ENCODE results near the gene FAM124A.

FAM124A gene

GRCh38 chr13:51220706-51221105, 1.5 kb upstream of the FAM124A start:
- DNase-seq (ENCODE audit: low spot score) = no peak

- DNase-seq (ENCODE audit: low spot score) = no peak
These were observed 1.1 kb upstream of the FAM124A start for GRCh38 chr13:51221108-51221507.

DNA sequence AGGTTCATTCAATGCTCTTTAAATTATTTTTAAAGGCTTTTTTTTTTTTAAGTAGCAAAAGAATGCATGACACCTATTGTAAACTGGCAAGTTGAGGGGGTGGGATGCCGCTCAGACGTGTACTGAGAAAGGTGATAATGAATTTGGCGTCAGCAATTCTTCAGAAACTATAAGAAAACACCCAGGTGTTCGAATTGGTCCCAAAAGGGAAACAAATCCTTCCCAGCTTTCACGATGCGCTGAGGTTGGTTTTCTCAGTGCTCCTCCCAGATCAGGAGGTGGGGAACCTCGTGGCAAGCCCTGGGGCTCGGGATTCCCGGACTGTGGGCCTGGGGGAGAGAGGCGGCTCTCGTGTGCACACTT, 543 bp upstream of the FAM124A start:
- DNase-seq (ENCODE audit: low spot score) = no peak

DNA sequence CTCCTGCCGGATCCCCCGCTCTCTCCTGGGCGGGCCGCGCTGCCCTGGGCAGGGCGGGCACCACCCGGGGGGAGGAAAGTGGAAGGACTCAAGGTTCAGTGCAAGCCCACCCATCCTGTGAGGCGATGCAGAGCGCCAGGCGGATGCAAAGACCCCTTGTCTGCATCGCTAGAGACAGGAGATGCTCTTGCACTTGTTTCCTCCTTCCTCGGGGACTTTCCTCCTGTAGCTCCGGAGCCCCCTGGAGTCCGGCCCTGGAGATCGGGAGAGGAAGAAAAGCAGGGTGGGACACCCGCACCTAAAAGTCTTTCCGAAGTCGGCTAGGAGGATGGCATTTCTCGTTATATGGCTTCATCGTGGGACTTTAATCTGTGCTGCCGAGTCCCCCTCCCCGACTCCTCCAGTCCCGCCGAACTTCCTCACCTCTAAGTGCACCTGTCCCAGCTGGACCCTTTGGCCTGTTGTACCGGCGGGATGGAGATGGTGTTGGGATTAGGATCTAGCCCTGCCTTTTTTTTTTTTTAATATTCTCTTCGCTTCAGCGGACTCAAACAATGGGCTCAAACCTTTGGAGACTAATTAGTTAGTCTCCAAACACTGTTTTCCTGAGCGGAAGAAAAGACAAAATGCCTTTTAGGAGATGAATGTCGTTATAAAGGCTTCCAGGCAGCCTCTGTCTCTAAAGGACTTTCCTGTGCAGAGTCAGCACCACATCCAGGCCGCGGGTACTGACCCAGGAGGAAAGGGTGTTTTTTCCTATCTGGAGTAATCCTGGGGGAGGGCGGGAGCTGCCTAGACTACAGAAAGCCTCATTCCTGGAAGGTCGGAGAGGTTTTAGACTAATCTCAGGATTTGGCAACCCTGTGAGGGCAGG, 725 bp downstream of the FAM124A start:
- DNase-seq (ENCODE audit: low spot score) = no peak

DNA sequence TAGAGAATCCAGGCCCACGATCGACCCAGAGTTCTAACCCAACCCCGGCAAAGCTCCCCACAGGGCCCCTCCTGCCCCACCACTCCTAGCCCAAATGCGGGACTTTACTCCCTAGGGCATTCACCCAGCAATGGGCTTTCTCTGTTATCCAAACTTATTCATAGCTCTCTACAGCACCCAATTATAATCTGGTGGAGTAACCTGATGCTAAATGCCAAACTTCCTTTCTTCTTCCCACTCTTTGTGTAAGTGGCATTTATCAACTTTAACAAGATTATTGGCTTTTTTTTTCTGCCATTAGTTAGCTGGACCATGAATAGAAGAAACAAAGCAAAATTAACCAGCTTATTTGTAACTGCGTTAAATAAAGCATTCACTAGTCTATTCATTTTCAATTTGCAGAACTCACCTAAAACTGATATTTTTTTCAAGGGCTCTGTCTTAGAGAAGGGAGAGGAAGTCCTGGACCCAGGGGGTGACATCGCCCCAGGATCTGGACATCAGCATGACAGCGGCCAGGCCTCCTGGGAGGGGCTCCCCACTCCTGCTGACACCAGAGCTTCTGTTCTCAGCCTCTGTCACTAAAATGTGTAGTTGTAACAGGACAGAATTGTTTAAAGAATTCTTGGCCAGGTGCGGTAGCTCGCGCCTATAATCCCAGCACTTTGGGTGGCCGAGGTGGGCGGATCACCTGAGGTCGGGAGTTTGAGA, 1.5 kb downstream of the FAM124A start:
- DNase-seq (ENCODE audit: low spot score) = no peak

GRCh38 chr13:51225029-51225428, 2.8 kb downstream of the FAM124A start:
- DNase-seq (ENCODE audit: low spot score) = no peak

- DNase-seq (ENCODE audit: low spot score) = no peak
These were observed 5.2 kb downstream of the FAM124A start for GRCh38 chr13:51227404-51227803.

DNA sequence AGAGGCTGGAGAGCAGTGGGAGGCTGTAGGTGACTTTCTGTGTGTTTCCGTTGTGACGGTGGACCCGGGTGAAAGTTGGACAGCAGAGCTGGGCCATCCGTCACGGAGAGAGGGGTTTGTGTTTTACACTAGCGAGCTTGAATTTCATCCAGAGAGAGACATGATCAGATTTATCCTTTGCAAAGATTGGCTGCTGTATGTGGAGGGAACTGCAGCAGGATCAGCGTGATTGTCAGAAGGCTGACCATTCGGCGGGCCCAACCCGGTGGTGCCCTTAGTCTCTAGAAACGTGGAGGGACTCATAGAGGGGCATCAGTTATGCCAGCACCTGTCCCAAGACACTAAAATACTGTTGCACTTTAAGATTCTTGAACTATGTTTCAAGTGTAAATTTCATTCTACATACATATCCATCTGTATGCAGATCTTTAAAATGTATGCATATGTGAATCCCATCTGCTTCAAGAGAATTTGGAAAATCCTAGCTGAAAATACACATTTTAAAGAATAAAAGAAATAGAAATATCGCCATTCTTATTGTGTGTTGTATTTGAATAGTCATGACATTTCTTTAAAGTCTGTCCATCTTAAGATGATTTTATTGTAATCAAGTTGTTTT, 7.0 kb downstream of the FAM124A start:
- no peak for DNase-seq (ENCODE audit: low spot score)

- no peak for DNase-seq (ENCODE audit: low spot score)
These were observed 7.5 kb downstream of the FAM124A start for GRCh38 chr13:51229731-51230130.

DNA sequence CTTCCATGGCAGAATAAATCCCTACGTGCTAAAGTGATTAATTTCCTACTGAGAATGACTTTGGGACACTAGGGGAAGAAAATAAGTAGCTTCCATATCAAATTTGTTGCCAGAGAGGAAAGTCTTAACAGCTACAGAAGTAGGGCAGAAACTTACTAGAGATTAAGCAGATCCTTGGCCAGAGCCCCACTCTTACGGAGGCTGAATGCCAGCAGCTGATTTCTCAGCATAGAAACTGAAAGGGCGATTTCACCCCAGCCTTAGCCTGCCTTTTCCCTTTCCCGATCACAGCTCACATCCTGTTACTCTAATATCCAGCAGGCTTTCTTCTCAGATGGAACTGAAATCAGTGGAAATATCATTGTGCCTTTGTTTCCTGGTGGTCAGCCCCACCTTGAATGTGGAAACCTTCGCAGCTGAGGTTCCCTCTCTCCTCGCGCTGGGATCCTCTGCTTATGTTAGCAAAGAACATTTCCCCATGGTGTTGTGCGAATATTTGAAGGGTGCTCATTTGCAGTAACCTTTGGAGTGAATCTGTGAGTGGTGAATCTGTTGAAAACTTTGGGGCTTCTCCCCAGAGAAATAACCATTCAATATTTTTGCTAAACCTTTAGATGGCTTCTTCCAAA, 8.4 kb downstream of the FAM124A start:
- DNase-seq (ENCODE audit: low spot score) = no peak

- DNase-seq (ENCODE audit: low spot score) = no peak
These were observed 9.3 kb downstream of the FAM124A start for GRCh38 chr13:51231456-51231855.

GRCh38 chr13:51232328-51232727, 10.1 kb downstream of the FAM124A start:
- DNase-seq (ENCODE audit: low spot score) = no peak

DNA sequence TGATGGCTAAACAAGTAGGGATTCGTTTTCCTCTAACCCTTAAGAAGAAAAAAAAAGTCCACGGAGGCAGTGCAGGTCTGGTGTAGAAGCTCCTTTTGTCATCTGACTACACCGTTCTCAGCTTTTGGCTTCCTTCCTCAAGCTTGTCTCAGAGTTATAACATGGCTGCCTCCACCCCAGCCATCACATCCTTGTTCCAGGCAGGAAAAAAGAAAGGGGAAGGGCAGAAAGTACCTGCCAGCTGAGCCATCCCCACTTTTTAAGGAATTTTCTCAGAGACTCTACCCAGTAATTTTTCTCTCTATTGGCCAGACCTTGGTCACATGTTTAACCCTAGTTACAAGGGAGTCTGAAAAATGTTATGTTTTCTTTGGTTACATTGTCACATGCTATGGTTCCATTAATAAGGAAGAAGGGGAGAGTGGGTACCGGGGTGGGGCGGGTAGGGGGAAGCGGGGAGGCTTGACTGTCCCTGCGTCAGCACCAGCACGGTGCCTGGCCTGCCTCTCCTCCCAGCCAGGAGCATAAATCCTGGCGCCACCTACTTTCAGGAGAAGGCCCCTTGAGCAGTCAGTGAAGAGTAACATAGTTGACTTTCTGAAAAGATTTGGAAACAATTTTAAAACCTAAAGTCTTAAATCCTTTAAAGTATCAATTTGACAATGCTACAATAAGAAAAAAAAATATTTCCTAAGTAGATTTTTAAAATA, 11.1 kb downstream of the FAM124A start:
- no peak for DNase-seq (ENCODE audit: low spot score)

DNA sequence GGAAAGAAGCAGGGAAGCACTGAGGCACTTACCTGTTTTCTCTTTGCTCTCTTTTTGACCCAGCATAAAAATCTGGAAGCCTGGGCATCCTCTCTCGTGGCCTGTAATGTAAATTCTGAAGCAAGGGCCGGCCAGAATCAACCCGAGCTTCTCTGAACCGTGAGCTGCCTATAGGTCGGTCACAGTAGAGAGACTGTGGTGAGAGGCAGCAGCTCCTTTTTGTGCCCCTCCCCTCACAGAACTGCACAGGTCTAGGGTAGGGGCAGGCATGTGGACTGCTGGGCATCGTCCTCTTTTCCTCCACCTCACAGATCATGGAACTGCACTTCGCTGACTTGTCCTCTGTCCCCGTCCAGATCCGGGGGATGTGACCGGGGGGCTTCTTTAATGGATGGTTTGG, 12.5 kb downstream of the FAM124A start:
- no peak for DNase-seq (ENCODE audit: low spot score)

DNA sequence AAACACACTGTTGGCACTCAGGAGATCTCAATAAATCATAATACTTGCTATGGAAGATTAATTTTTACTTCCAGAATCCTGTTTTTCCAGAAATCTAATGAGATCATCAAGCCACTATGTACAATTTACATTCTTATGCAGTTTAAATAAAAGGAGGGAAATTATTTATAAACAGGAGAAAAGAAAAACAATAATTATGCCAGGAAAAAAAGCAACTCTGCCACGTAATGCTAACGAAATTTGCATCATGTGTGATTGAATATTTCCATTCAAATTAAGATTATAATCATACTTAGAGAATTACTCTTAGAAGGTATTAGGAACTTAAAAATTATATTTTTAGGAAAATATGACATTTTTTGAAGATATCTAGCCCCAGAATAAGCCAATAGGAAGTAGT, 13.0 kb downstream of the FAM124A start:
- no peak for DNase-seq (ENCODE audit: low spot score)

DNA sequence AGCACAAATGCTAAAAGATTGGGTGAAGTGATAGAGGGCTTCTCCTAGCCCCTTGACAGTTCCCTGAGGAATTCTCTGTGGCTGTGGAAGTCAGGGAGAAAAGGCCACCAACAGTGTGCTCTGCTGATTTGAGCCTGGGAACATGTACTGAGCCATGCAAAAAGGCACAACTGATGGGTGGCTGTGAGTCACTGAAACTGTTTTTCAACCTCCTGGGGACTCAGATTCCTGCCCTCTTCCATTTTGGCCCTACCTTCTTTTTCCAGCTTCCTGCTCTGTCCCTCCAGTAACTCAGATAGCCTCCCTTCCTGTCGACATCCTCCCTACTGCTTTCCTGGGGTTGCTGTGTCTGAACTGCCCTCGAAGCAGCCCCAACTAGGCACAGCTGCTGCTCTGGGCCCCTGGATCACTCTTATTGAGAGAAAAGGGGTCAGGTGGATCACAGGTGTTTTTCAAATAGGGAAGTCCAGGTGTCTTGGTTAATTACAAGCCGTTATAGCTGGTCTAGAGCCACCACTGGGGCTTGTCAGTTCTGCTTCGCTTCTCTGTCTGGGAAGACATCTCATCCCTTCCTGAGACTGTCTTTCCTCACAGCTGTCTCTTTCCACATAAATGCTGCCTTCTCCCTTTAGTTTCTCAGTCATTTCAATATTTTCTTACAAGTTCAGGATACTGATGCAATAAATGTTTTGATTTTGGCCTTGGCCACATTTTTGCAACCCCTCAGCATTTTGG, 13.7 kb downstream of the FAM124A start:
- DNase-seq (ENCODE audit: low spot score) = no peak

- no peak for DNase-seq (ENCODE audit: low spot score)
These were observed 14.2 kb downstream of the FAM124A start for GRCh38 chr13:51236491-51236792.

GRCh38 chr13:51237386-51237785, 15.2 kb downstream of the FAM124A start:
- no peak for DNase-seq (ENCODE audit: low spot score)

DNA sequence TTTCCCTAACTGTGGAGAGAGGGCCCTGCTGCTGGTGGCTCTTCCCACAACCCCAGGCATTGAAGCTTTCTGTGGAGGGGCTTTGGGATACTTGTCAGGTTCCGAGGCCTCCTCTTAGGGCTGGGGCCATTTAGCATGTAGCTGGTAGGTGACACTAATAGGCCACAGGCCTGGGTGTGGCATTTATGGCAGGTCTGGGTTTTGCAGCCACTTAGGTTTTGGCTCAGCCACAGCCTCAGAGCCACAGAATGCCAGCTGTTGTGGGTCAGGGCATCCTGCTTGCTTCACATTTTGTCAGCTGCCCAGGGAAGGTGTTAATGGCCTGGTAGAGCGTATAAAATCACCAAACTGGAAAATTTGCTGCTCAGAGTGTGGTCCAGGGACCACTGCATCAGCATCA, 15.7 kb downstream of the FAM124A start:
- DNase-seq (ENCODE audit: low spot score) = no peak

GRCh38 chr13:51240178-51240577, 18.0 kb downstream of the FAM124A start:
- DNase-seq (ENCODE audit: low spot score) = no peak

DNA sequence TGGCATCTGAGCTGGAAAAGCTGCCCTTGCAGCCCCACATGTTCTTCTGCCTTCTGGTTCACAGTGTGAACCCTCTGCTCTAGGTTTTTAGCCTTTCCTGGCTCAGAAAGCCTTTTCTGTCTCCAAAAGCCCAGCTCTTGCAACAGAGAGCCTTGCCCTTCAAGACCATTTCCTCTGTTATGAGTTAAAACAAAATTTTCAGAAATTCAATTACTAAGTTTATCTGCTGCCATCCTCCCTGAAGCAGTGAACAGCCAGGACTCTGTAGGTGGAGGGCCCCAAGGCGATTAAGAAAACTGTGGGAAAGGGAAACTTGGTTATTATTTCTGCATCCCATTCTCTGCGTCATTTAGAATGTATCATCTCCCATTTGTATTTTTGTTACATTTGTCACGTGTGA, 18.8 kb downstream of the FAM124A start:
- no peak for DNase-seq (ENCODE audit: low spot score)

DNA sequence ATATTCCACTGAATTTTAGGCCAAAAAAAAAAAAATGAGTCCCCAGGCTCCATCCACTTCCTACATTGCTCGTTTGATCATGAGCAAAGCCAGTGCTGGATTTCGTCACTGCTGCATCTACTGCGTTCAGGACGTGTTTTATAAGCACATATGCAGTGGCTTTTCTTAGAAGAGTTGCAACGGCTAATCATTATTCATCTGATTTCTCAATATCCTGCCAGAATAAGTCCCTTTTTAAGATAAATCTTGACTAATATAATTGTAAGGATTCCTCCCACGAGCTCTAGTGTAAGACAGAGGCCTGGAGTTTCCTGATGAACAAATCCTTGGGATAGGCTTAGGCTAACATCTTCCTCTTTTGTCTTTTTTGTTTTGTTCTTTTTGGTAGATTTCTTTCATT, 19.5 kb downstream of the FAM124A start:
- DNase-seq (ENCODE audit: low spot score) = no peak
